CD1c-positive myeloid dendritic cell (primary cell): ENCODE measurements around the gene GHDC.

Experiments
- DNase-seq: peaks from one replicate; pipeline ENCODE4 v3.0.0-alpha.2; 2016; ENCODE audit errors: extremely low spot score

Gene GHDC

GRCh38 chr17:42182927-42183734, 11.2 kb downstream of the GHDC start:
- DNase-seq, result peak; percentile 57

- DNase-seq, result no peak
Observed at GRCh38 chr17:42181851-42182207, 12.5 kb downstream of the GHDC start.

GRCh38 chr17:42180922-42181850, 13.1 kb downstream of the GHDC start, which contains the start of gene KCNH4:
KCNH4 (minus strand) TSS chr17:42181142; CDS start chr17:42180945, 197 bp downstream.
- DNase-seq, result peak; percentile 94

GRCh38 chr17:42180411-42180921, 13.8 kb downstream of the GHDC start:
- DNase-seq, result no peak

GRCh38 chr17:42179911-42180410, 14.3 kb downstream of the GHDC start:
- DNase-seq, result peak; percentile 25

GRCh38 chr17:42179335-42179734, 15.0 kb downstream of the GHDC start:
- no peak for DNase-seq

GRCh38 chr17:42178817-42179216, 15.5 kb downstream of the GHDC start:
- peak; percentile 90 for DNase-seq

- no peak for DNase-seq
Observed at GRCh38 chr17:42177684-42178083, 16.6 kb downstream of the GHDC start.

- no peak for DNase-seq
Observed at GRCh38 chr17:42174126-42174783, 20.0 kb downstream of the GHDC start.

- no peak for DNase-seq
Observed at GRCh38 chr17:42171831-42172230, 22.5 kb downstream of the GHDC start.

GRCh38 chr17:42169351-42169750, 24.9 kb downstream of the GHDC start:
- DNase-seq, result no peak

- peak; percentile 70 for DNase-seq
Observed at GRCh38 chr17:42167807-42168206, 26.5 kb downstream of the GHDC start.

- no peak for DNase-seq
Observed at GRCh38 chr17:42166196-42166763, 28.0 kb downstream of the GHDC start.

GRCh38 chr17:42165751-42166150, 28.5 kb downstream of the GHDC start:
- DNase-seq, result no peak

GRCh38 chr17:42163696-42164407, 30.4 kb downstream of the GHDC start:
- DNase-seq, result no peak

- peak; percentile 25 for DNase-seq
Observed at GRCh38 chr17:42163113-42163512, 31.2 kb downstream of the GHDC start.

- no peak for DNase-seq
Observed at GRCh38 chr17:42160531-42160910, 33.8 kb downstream of the GHDC start.

- no peak for DNase-seq
Observed at GRCh38 chr17:42159796-42160530, 34.3 kb downstream of the GHDC start.

- DNase-seq, result no peak
Observed at GRCh38 chr17:42155614-42156045, 38.7 kb downstream of the GHDC start.
